COLO668 (cell line): Measurements from ENCODE around the gene KMT2D.

ENCODE experiments used
- DNase-seq: peaks from one replicate; lab custom pipeline; 2025; ENCODE audit not compliant: unreplicated experiment; lab: John Stamatoyannopoulos, UW

KMT2D gene

GRCh38 chr12:49036029-49036428, 24.6 kb downstream of the KMT2D start:
- no peak for DNase-seq

- no peak for DNase-seq
Observed at GRCh38 chr12:49034286-49034622, 26.3 kb downstream of the KMT2D start.

- no peak for DNase-seq
Observed at GRCh38 chr12:49033611-49034285, 26.8 kb downstream of the KMT2D start.

GRCh38 chr12:49032679-49033447, 27.7 kb downstream of the KMT2D start:
- DNase-seq, result no peak

DNA sequence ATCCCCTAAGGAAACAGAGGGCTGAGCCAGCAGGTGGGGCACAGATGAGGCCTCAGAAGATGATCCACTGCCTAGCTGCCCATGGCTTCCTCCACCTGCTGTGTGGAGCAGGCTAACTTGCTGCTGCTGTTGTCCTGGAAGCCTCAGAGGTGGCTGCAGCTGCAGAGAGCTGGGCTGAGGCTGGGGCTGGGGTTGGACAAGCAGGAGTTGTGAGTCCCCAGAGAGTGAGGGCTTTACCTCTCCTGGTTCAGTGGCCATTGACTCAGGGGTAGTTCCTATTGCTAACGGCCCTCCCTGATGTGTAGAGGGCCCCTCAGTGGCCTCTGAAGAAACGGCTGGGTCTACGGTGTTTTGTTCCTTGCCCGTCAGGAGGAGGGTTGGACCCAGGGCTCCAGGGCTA, 28.3 kb downstream of the KMT2D start:
- DNase-seq, result no peak

GRCh38 chr12:49031573-49032161, 28.9 kb downstream of the KMT2D start:
- DNase-seq, result no peak

- no peak for DNase-seq
Observed at GRCh38 chr12:49030714-49031572, 29.7 kb downstream of the KMT2D start.

GRCh38 chr12:49030119-49030518, 30.5 kb downstream of the KMT2D start:
- no peak for DNase-seq

GRCh38 chr12:49028666-49029275, 31.8 kb downstream of the KMT2D start:
- DNase-seq, result no peak

GRCh38 chr12:49027846-49028555, 32.6 kb downstream of the KMT2D start:
- DNase-seq, result no peak

GRCh38 chr12:49026678-49027480, 33.7 kb downstream of the KMT2D start:
- DNase-seq, result no peak

- no peak for DNase-seq
Observed at GRCh38 chr12:49026101-49026500, 34.5 kb downstream of the KMT2D start.

DNA sequence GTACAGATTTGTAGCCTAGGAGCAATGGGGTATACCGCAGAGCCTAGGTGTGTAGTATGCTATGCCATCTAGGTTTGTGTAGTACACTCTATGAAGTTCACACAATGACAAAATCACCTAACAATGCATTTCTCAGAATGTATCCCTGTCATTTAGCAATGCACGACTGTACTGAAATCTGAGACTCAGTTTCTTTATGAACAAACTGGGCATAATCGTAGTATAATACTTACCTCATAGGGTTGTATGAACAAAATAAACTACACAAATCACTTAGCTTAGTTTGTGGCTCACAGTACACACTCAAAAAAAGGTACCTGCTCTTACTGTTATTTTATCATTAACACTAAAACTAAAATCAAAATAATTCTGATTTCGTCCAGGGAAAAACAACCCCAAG, 35.1 kb downstream of the KMT2D start:
- DNase-seq, result no peak

DNA sequence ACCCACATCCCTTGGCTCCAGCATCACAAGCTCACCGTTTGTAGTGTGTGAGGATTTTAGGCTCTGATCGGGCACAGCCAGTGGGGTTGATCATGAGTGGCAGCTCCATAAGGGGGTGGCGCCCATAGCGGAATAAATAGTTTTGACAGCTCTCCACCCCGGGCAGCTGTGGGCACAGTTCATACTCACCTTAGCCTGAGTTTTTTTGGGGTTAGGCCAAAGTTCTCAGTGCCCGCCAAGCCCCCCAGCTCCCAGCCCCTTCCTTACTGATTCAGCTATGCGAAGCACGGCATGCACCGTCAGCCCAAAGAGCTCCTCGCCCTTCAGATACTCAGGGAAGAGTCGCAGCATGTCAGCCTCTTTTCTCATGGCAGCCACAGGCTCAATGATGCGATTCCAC, 36.1 kb downstream of the KMT2D start:
- DNase-seq, result no peak

DNA sequence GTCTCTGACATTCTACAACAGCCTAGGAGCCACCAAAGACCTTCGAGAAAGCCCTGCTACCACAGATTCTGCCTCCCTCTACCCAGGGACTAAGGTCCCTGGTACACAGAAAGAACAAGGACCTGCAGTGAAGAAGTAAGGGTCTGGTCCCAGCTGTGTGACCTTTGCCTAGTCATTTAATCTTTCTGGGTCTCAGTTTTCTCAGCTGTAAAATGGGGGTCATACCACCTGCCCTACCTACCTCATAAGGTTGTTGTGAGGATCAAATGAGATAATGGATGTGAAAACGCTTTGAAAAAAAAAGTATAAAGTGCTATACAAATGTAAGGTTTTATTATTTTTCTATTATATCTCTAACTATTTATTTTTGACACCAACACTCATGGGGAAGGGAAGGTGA, 36.8 kb downstream of the KMT2D start:
- DNase-seq, result no peak

- DNase-seq, result no peak
Observed at GRCh38 chr12:49022558-49023178, 37.9 kb downstream of the KMT2D start.

DNA sequence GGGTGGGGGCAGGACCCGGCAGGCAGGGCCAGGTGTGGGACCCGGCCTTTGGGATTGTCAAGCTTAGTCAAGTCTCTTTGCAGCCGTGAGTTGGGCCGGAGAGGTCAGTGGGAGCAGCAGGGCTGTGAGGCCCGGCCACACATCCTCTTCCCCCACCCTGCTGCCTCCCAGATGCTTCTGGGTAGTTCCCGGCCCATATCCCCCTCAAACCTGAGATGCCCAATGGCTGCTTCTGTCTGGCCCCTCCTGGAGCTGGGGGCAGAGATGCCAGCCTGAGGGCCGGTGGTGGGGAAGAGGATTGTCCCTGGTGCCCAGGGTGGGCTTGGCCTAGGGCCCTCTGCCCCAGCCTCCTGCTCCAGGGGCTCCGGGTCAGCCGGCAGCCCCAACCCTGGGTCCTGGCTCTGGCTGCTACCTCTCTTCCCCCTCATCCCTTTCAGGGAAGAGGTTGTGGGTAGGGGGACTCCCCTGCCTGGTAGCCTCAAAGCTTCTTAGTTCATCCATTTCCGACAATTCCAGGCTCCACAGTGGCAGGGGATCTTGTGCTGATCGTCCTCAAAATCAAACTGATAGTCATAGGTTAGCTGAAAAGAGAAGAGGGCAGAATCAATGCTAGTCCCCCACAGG, 39.2 kb downstream of the KMT2D start:
- no peak for DNase-seq

DNA sequence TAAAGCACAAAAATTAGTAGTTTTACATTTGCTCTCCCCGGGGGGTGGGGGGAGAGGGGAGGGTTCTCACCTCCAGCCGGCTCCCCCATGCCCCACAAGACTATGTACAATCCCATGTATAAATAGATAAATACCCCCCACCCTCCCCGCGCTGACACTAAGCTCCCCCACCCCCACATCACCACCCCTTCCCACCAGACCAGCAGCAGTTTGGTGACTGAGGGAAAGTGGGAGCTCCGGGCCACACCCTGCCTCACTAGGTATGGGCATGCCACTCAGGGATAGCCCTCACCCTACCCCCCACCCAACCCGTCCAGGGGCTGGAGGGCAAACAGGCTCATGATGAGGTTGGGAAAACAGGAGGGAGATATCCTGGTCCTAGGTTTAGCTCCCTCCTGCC, 40.2 kb downstream of the KMT2D start:
- DNase-seq, result no peak
